HCT116 (cell line): Measurements from ENCODE around the gene PHF3.

Experiments used
- CTCF ChIP-seq, 3 experiments: fragments of 200-600 bp in 1 of 3; sonication (generic) in 1 of 3; IDR thresholded peaks in 2 of 3; conservative IDR thresholded peaks in 1 of 3; 2 replicates each; pipeline ENCODE4 v1.5.1; 2012 to 2017; ENCODE audit warnings: low read depth in 2 of 3, low read length in 2 of 3, antibody characterized with exemption in 1 of 3, borderline replicate concordance in 1 of 3, control low read depth in 1 of 3, mild to moderate bottlenecking in 1 of 3, mixed read lengths in 1 of 3, mixed run types in 1 of 3, moderate library complexity in 1 of 3; ENCODE audit not compliant: insufficient read depth in 1 of 3
- EZH2phosphoT487 ChIP-seq: fragments of 200-600 bp; IDR thresholded peaks from 2 replicates; pipeline ENCODE4 v1.6.1; 2018; ENCODE audit warnings: antibody characterized with exemption, borderline replicate concordance
- MAX ChIP-seq: IDR thresholded peaks from 2 replicates; pipeline ENCODE4 v1.6.1; 2012
- POLR2A ChIP-seq: IDR thresholded peaks from 2 replicates; pipeline ENCODE4 v1.7.0; 2011; ENCODE audit warnings: borderline replicate concordance; ENCODE audit not compliant: insufficient read depth, insufficient read length; ENCODE audit errors: extremely low read depth
- SRF ChIP-seq: IDR thresholded peaks from 2 replicates; pipeline ENCODE4 v1.6.1; 2012; ENCODE audit warnings: low read depth
- ZBTB33 ChIP-seq: IDR thresholded peaks from 2 replicates; pipeline ENCODE4 v1.6.1; 2011; ENCODE audit warnings: mild to moderate bottlenecking, low read length, moderate library complexity; ENCODE audit not compliant: insufficient replicate concordance; ENCODE audit errors: extremely low read depth
- ZFX ChIP-seq: fragments of 450-650 bp; IDR thresholded peaks from 2 replicates; pipeline ENCODE4 v1.6.1; 2017
- ZNF274 ChIP-seq: fragments of 200-500 bp; sonication (Bioruptor generic); IDR thresholded peaks from 2 replicates; pipeline ENCODE4 v1.6.1; 2014; ENCODE audit warnings: mild to moderate bottlenecking, low read depth, low read length, inconsistent platforms

GRCh38 chr6:63706630-63707029 lies 71.0 kb downstream of the PHF3 start:
- TF ChIP-seq ZBTB33 (no peak), EZH2phosphoT487 (no peak), ZFX (no peak), CTCF (IDR thresholded peaks at IDR 0.05 in 2 of 3, conservative IDR thresholded peaks at IDR 0.05 in 1 of 3; ENCODE audit: borderline replicate concordance in 1 of 3, insufficient read depth in 1 of 3, low read depth in 2 of 3, low read length in 2 of 3) (no peak), SRF (no peak), MAX (no peak), POLR2A (no peak), ZNF274 (no peak)
